Activated naive CD4-positive, alpha-beta T cell treated with anti-CD3 and anti-CD28 coated beads, Interleukin-2, amount 50 U/mL, for 24 hours (primary cell): ENCODE measurements around the gene C5AR2.
A peak's percentile ranks its signal among the peaks of the same experiment; 100 is the strongest.
"Not testable (repeated sequence)": the region's sequence is repeated elsewhere in the genome, so short reads cannot be mapped to it uniquely, and the experiment has no call there.

Source experiments
- H3K27ac Mint-ChIP-seq: one replicate; pipeline ENCODE4 v1.8.0; 2021; ENCODE audit warnings: mild to moderate bottlenecking, mixed read lengths
- H3K27me3 Mint-ChIP-seq: one replicate; pipeline ENCODE4 v1.8.0; 2021; ENCODE audit warnings: mixed read lengths
- H3K36me3 Mint-ChIP-seq: one replicate; pipeline ENCODE4 v1.8.0; 2021; ENCODE audit warnings: mixed read lengths
- H3K4me1 Mint-ChIP-seq: one replicate; pipeline ENCODE4 v1.8.0; 2021; ENCODE audit warnings: mixed read lengths
- H3K4me3 Mint-ChIP-seq: one replicate; pipeline ENCODE4 v1.8.0; 2021; ENCODE audit warnings: mild to moderate bottlenecking, mixed read lengths
- H3K9me3 Mint-ChIP-seq: one replicate; pipeline ENCODE4 v1.8.0; 2021; ENCODE audit warnings: mixed read lengths

Gene C5AR2

GRCh38 chr19:47383890-47384289 is 51.9 kb downstream of the C5AR2 start:
- H3K27ac Mint-ChIP-seq, H3K4me3 Mint-ChIP-seq: not testable (repeated sequence)

GRCh38 chr19:47384533-47384932 is 52.6 kb downstream of the C5AR2 start:
- not testable (repeated sequence) for H3K4me3 Mint-ChIP-seq, H3K27ac Mint-ChIP-seq, H3K9me3 Mint-ChIP-seq, H3K27me3 Mint-ChIP-seq
- peaks cover 11% of the 10 kb centered on the region for H3K36me3 Mint-ChIP-seq
- peaks cover 21% of the 10 kb centered on the region for H3K4me1 Mint-ChIP-seq

More at GRCh38 chr19:47383890-47384289, 51.9 kb downstream of the C5AR2 start:
- not testable (repeated sequence) for H3K27me3 Mint-ChIP-seq, H3K9me3 Mint-ChIP-seq
- Mint-ChIP-seq H3K36me3 (peaks cover 11% of the 10 kb centered on the region), H3K4me1 (peaks cover 21% of the 10 kb centered on the region)

GRCh38 chr19:47386582-47386981 is 54.6 kb downstream of the C5AR2 start:
- not testable (repeated sequence) for H3K27ac Mint-ChIP-seq

GRCh38 chr19:47387623-47388022 is 55.6 kb downstream of the C5AR2 start:
- not testable (repeated sequence) for H3K27ac Mint-ChIP-seq, H3K36me3 Mint-ChIP-seq, H3K9me3 Mint-ChIP-seq, H3K4me3 Mint-ChIP-seq, H3K4me1 Mint-ChIP-seq, H3K27me3 Mint-ChIP-seq

More at GRCh38 chr19:47386582-47386981, 54.6 kb downstream of the C5AR2 start:
- H3K4me3 Mint-ChIP-seq, H3K9me3 Mint-ChIP-seq, H3K36me3 Mint-ChIP-seq, H3K27me3 Mint-ChIP-seq: not testable (repeated sequence)
- peaks cover 16% of the 10 kb centered on the region for H3K4me1 Mint-ChIP-seq

GRCh38 chr19:47388721-47389120 is 56.7 kb downstream of the C5AR2 start:
- H3K9me3 Mint-ChIP-seq, H3K27ac Mint-ChIP-seq, H3K4me3 Mint-ChIP-seq, H3K36me3 Mint-ChIP-seq, H3K27me3 Mint-ChIP-seq, H3K4me1 Mint-ChIP-seq: not testable (repeated sequence)

- Mint-ChIP-seq H3K36me3 (no peaks in the 10 kb centered on the region), H3K27ac (no peak overlapping the region), H3K9me3 (no peaks in the 10 kb centered on the region), H3K27me3 (peaks cover 5% of the 10 kb centered on the region), H3K4me1 (no peaks in the 10 kb centered on the region), H3K4me3 (no peak overlapping the region)
These were observed 57.2 kb downstream of the C5AR2 start for GRCh38 chr19:47389150-47389556.

- H3K36me3 Mint-ChIP-seq = no peaks in the 10 kb centered on the region
- no peak overlapping the region for H3K4me3 Mint-ChIP-seq
- H3K27me3 Mint-ChIP-seq = peaks cover 5% of the 10 kb centered on the region
- no peaks in the 10 kb centered on the region for H3K9me3 Mint-ChIP-seq
- H3K4me1 Mint-ChIP-seq = no peaks in the 10 kb centered on the region
- H3K27ac Mint-ChIP-seq = no peak overlapping the region
These were observed 58.8 kb downstream of the C5AR2 start for GRCh38 chr19:47390533-47391488.

GRCh38 chr19:47391510-47392223 is 59.7 kb downstream of the C5AR2 start:
- no peaks in the 10 kb centered on the region for H3K4me1 Mint-ChIP-seq
- peak overlapping the region; percentile 30 for H3K27ac Mint-ChIP-seq
- H3K36me3 Mint-ChIP-seq = no peaks in the 10 kb centered on the region
- no peak overlapping the region for H3K4me3 Mint-ChIP-seq
- peaks cover 5% of the 10 kb centered on the region for H3K27me3 Mint-ChIP-seq
- no peaks in the 10 kb centered on the region for H3K9me3 Mint-ChIP-seq
